Kidney epithelial cell (primary cell): Measurements from ENCODE around the gene KASH5. TPM values are rescaled to one million over a fixed set of nuclear protein-coding genes. Genes with fewer than 3 reads are reported as not detected.

Experiments used
- DNase-seq: peaks from one replicate; pipeline ENCODE4 v3.0.0-alpha.2; 2010; ENCODE audit warnings: low read depth
- H3K27me3 ChIP-seq: 2 replicates; pipeline ENCODE4 v1.6.0; 2011; ENCODE audit warnings: low read length; ENCODE audit not compliant: control insufficient read depth, insufficient read depth
- H3K36me3 ChIP-seq: 2 replicates; pipeline ENCODE4 v1.5.1; 2011; ENCODE audit warnings: low read length; ENCODE audit not compliant: control insufficient read depth, insufficient read depth
- H3K4me3 ChIP-seq: 2 replicates; pipeline ENCODE4 v1.5.1; 2011; ENCODE audit warnings: low read depth, mild to moderate bottlenecking, control low read depth, low read length
- CTCF ChIP-seq: IDR thresholded peaks from 2 replicates; pipeline ENCODE4 v1.5.1; 2011; ENCODE audit warnings: mild to moderate bottlenecking, moderate library complexity, low read length, control low read depth, inconsistent platforms; ENCODE audit not compliant: insufficient read depth, poor library complexity, severe bottlenecking
- total RNA-seq: library from RNA; depleted of rRNA; stranded (reverse); fragments of >200 nt; gene quantifications from 2 replicates; pipeline ENCODE4 v1.2.3, GENCODE V29; 2015

KASH5 gene
- total RNA-seq, 1 donor from 2014 or later, result not detected

DNA sequence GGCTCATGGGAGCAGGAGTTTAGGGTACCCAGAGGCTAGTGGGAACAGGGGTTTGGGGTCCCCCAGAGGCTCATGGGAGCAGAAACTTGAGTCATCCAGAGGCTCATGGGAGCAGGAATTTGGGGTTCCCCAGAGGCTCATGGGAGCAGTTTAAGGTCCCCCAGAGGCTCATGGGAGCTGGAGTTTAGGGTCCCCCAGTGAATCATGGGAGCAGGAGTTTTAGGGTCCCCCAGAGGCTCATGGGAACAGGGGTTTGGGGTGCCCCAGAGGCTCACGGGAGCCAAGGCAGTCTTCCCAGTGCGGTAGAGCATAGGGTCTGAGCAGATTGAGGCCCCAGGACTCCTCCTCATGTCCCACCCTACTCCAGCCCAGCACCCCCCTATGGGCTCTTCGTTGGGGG, 77.3 kb downstream of the KASH5 start:
- H3K36me3 ChIP-seq, result no peaks in the 10 kb centered on the region
- no peak overlapping the region for H3K4me3 ChIP-seq
- no peaks in the 10 kb centered on the region for H3K27me3 ChIP-seq
- no peak for DNase-seq
- no peak for TF ChIP-seq CTCF

Other genes with a start within 250 kb of the KASH5 start
- gene HRC, start 232.9 kb upstream of the KASH5 start, total RNA-seq, result not detected in 2 replicates
- 13.5 and 16.7 TPM in 2 replicates for gene TRPM4, start 230.5 kb upstream of the KASH5 start, total RNA-seq
- 0.17 and 0.75 TPM in 2 replicates for gene SLC6A16, start 63.1 kb upstream of the KASH5 start, total RNA-seq
- gene CD37, start 52.8 kb upstream of the KASH5 start, total RNA-seq, result 0.07 TPM in 1 of 2 replicates, not detected in the other
- 49.7 and 52.6 TPM in 2 replicates for gene TEAD2, start 25.8 kb upstream of the KASH5 start, total RNA-seq
- 0.58 TPM in 1 of 2 replicates, not detected in the other for gene DKKL1, start 24.4 kb upstream of the KASH5 start, total RNA-seq
- gene PTH2, start 35.2 kb downstream of the KASH5 start, total RNA-seq, result not detected in 2 replicates
- not detected in 2 replicates for gene GFY, start 37.1 kb downstream of the KASH5 start, total RNA-seq
- gene SLC17A7, start 53.3 kb downstream of the KASH5 start, total RNA-seq, result 0.07 TPM in 1 of 2 replicates, not detected in the other
- 101 and 108 TPM in 2 replicates for gene PIH1D1, start 63.6 kb downstream of the KASH5 start, total RNA-seq
- 21.8 and 32.9 TPM in 2 replicates for gene ALDH16A1, start 65.0 kb downstream of the KASH5 start, total RNA-seq
- 2.3 and 3.0 TPM in 2 replicates for gene FLT3LG, start 86.0 kb downstream of the KASH5 start, total RNA-seq
- 2,967 and 3,596 TPM in 2 replicates for gene RPL13A, start 99.4 kb downstream of the KASH5 start, total RNA-seq
- 3,617 and 3,738 TPM in 2 replicates for gene RPS11, start 108.2 kb downstream of the KASH5 start, total RNA-seq
- 66.7 and 80.2 TPM in 2 replicates for gene FCGRT, start 124.4 kb downstream of the KASH5 start, total RNA-seq
- 16.4 and 20.7 TPM in 2 replicates for gene RCN3, start 139.8 kb downstream of the KASH5 start, total RNA-seq
- gene NOSIP, start 192.3 kb downstream of the KASH5 start, total RNA-seq, result 89.4 and 91.4 TPM in 2 replicates
- gene PRRG2, start 193.1 kb downstream of the KASH5 start, total RNA-seq, result 5.4 and 7.2 TPM in 2 replicates
- gene PRR12, start 202.9 kb downstream of the KASH5 start, total RNA-seq, result 8.9 and 11.5 TPM in 2 replicates